B cell (primary cell): ENCODE measurements around the gene PLCG1.

ENCODE experiments used
- CTCF ChIP-seq: fragments of 200-600 bp; IDR thresholded peaks from one replicate; pipeline ENCODE4 v1.8.0; 2022; ENCODE audit warnings: antibody characterized with exemption, mild to moderate bottlenecking
- EZH2 ChIP-seq: IDR thresholded peaks from 2 replicates; pipeline ENCODE4 v1.6.1; 2012; ENCODE audit warnings: borderline replicate concordance, low read depth, mild to moderate bottlenecking, moderate library complexity, low read length; ENCODE audit not compliant: insufficient read depth, poor library complexity, severe bottlenecking

GRCh38 chr20:41177636-41178035, 40.3 kb downstream of the PLCG1 start:
- TF ChIP-seq CTCF (no peak), EZH2 (no peak)
